Fibroblast of lung (primary cell): ENCODE measurements around the gene NHSL2.

Experiments used
- CTCF ChIP-seq, 2 donors: IDR thresholded peaks in 1 of 2; conservative IDR thresholded peaks in 1 of 2; 1 replicate in 1 of 2; 2 replicates in 1 of 2; pipeline ENCODE4 v1.5.1; 2011 to 2012; ENCODE audit warnings: low read length in 2 of 2, control low read depth in 1 of 2, inconsistent platforms in 1 of 2, low read depth in 1 of 2, mild to moderate bottlenecking in 1 of 2
- EZH2 ChIP-seq: IDR thresholded peaks from 2 replicates; pipeline ENCODE4 v1.5.1; 2012; ENCODE audit warnings: low read length, control low read depth, mild to moderate bottlenecking; ENCODE audit errors: missing control alignments

GRCh38 chrX:71909956-71910355, 689 bp upstream of the NHSL2 start:
- TF ChIP-seq CTCF (conservative IDR thresholded peaks at IDR 0.05 in 1 of 2, IDR thresholded peaks at IDR 0.05 in 1 of 2; ENCODE audit: low read depth in 1 of 2, low read length in 2 of 2) (peak; percentile 13 to 17), EZH2 (no peak)
